Transverse colon (tissue), 4 donors: ENCODE results near the gene OCA2. TPM values are rescaled to one million over a fixed set of nuclear protein-coding genes. Genes with fewer than 3 reads are reported as not detected.

Experiments used
- DNase-seq: peaks from one replicate; pipeline ENCODE4 v3.0.0-alpha.2; 2019
- H3K27ac ChIP-seq, 4 donors: fragments of 200-600 bp; sonication (generic); 2 replicates each; pipeline ENCODE4 v1.5.1; 2016 to 2018; ENCODE audit warnings: inconsistent platforms in 4 of 4
- H3K27me3 ChIP-seq: fragments of 200-600 bp; sonication (generic); 2 replicates; pipeline ENCODE4 v1.5.1; 2017; ENCODE audit warnings: inconsistent platforms
- H3K36me3 ChIP-seq, 4 donors: fragments of 200-600 bp; sonication (generic); 2 replicates each; pipeline ENCODE4 v1.5.1; 2017 to 2019; ENCODE audit warnings: inconsistent platforms in 4 of 4
- H3K4me1 ChIP-seq, 4 donors: fragments of 200-600 bp; sonication (generic); 2 replicates each; pipeline ENCODE4 v1.5.1; 2017 to 2020; ENCODE audit warnings: inconsistent platforms in 4 of 4
- H3K4me3 ChIP-seq, 4 donors: fragments of 200-600 bp; sonication (generic); 1 replicate in 1 of 4; 2 replicates in 3 of 4; pipeline versions ENCODE4 v1.5.1 to v1.6.1; 2017 to 2019; ENCODE audit warnings: inconsistent platforms in 4 of 4
- H3K9me3 ChIP-seq, 2 donors: fragments of 200-600 bp; sonication (generic); 2 replicates each; pipeline ENCODE4 v1.5.1; 2017 to 2019; ENCODE audit warnings: inconsistent platforms in 2 of 2
- EP300 ChIP-seq: sonication (generic); formaldehyde crosslinking; IDR thresholded peaks from one replicate; pipeline ENCODE4 v1.6.1; 2017; ENCODE audit warnings: antibody characterized with exemption, low read depth
- POLR2A ChIP-seq: fragments of 450-650 bp; IDR thresholded peaks from one replicate; pipeline ENCODE4 v1.6.1; 2016; ENCODE audit warnings: antibody characterized with exemption, mild to moderate bottlenecking, moderate library complexity
- POLR2AphosphoS5 ChIP-seq, 3 donors: sonication (generic); formaldehyde crosslinking; IDR thresholded peaks; one replicate each; pipeline ENCODE4 v1.6.1; 2016; ENCODE audit warnings: antibody characterized with exemption in 3 of 3
- WGBS, 2 donors: methylation state at CpG; one replicate each; pipeline ENCODE4 v1.1.5; 2018; ENCODE audit warnings: low coverage in 1 of 2; 5-methylcytosine and 5-hydroxymethylcytosine counted together
- in situ Hi-C, 4 donors: fragments of 200-750 bp; cut with MboI; loops; one replicate each; pipeline versions ENCODE4 v1.15.0 to v1.15.1; 2017; ENCODE audit warnings: low sequenced_read_pairs in 3 of 4, low pct_ligation_motif_present in 1 of 4, low pct_unique_long_range_greater_than_20kb in 1 of 4
- intact Hi-C: fragments of 100-400 bp; cut with DNase I; formaldehyde crosslinking; loops from one replicate; pipeline ENCODE4 v1.15.1; 2023; ENCODE audit warnings: low total_unique reads
- total RNA-seq, 4 donors: library from RNA; depleted of rRNA; stranded (reverse); fragments of >200 nt; gene quantifications; one replicate each; pipeline ENCODE4 v1.1.0, GENCODE V29; 2016
- TF ChIP-seq, protein P1 (sequence below), 5 experiments: fragments of 200-600 bp in 3 of 5; fragments of 450-650 bp in 2 of 5; sonication (generic) in 3 of 5; IDR thresholded peaks; 1 replicate in 2 of 5; 2 replicates in 3 of 5; pipeline ENCODE4 v1.5.1; 2016 to 2017; ENCODE audit warnings: antibody characterized with exemption in 5 of 5, inconsistent platforms in 3 of 5, mild to moderate bottlenecking in 2 of 5, moderate library complexity in 1 of 5

Gene OCA2
- total RNA-seq, 4 donors from 2014 or later, result 1.4 to 1.9 TPM; not detected in 2

DNA sequence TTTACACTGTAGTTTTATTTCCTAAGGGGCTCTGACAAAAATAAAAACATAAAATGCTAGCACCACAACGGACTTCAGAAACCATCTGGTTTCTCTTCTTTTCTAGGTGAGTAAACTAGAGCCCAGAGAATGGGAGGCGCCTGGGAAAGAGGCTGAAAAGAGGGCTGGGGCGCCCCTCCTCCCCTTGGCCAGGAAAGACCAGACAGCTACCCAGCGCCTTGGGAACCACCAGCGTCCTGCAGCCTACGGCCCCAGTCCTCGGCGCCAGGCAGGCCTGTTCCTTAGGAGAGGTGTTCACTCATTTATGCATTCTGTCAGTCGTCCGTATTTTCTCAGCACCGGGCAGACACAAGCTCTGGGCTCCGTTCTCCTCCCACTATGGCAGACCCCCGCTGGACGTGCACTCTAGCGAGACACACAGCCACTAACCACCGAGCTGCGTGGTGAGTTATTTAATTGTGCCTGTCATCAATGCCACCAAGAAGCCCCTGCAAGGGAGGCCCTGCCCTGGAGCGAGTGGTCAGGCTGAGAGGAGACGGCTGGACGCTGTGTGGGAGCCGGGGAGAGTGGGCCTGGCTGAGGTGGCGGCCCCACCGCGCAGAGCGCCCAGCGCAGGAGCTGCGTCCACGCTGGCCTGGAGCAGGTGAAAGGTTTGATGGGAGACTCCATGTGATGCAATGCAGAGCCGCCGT is 294.4 kb downstream of the OCA2 start:
- Histone ChIP-seq H3K9me3 (peaks cover 0 to 7% of the 10 kb centered on the region in 2 donors), H3K4me3 (no peak overlapping the region), H3K36me3 (no peaks in the 10 kb centered on the region), H3K4me1 (no peaks in the 10 kb centered on the region), H3K27ac (no peak overlapping the region), H3K27me3 (no peaks in the 10 kb centered on the region)
- intact Hi-C loops (no loop called here), in situ Hi-C loops (no loop called here)
- no peak for DNase-seq
- TF ChIP-seq, protein P1, sequence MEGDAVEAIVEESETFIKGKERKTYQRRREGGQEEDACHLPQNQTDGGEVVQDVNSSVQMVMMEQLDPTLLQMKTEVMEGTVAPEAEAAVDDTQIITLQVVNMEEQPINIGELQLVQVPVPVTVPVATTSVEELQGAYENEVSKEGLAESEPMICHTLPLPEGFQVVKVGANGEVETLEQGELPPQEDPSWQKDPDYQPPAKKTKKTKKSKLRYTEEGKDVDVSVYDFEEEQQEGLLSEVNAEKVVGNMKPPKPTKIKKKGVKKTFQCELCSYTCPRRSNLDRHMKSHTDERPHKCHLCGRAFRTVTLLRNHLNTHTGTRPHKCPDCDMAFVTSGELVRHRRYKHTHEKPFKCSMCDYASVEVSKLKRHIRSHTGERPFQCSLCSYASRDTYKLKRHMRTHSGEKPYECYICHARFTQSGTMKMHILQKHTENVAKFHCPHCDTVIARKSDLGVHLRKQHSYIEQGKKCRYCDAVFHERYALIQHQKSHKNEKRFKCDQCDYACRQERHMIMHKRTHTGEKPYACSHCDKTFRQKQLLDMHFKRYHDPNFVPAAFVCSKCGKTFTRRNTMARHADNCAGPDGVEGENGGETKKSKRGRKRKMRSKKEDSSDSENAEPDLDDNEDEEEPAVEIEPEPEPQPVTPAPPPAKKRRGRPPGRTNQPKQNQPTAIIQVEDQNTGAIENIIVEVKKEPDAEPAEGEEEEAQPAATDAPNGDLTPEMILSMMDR (IDR thresholded peaks at IDR 0.05), result no peak
- TF ChIP-seq POLR2AphosphoS5 (IDR thresholded peaks at IDR 0.05) (no peak), EP300 (no peak), POLR2A (no peak)
- 92 to 93% methylated on average over 5 to 30 of the region's 30 CpGs for WGBS, 2 donors

DNA sequence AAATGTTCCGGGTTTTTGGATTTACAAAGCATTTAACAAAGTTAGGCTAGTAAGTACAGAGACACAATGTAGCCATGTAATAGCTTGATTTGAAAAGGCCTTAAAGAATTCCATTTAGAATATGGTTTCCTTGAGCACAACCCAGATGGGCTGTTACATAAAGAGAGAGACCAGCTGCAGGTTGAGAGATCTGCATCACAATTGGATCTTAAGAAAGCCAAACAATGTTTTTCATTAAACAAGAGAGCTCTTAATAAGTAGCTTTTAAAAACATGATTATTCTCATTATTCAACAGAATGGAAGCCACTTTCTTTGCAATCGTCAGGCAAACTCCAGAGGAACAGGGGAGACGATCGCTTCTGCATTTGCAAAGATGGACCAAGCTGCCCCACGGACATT is 300.3 kb downstream of the OCA2 start:
- TF ChIP-seq POLR2AphosphoS5 (IDR thresholded peaks at IDR 0.05), result no peak
- TF ChIP-seq EP300, result no peak
- no peak for TF ChIP-seq POLR2A
- TF ChIP-seq, protein P1 (IDR thresholded peaks at IDR 0.05), result no peak
- H3K27ac ChIP-seq, result no peak overlapping the region
- H3K4me3 ChIP-seq, result no peak overlapping the region
- H3K27me3 ChIP-seq, result no peaks in the 10 kb centered on the region
- 76 to 100% methylated on average over 1 to 5 of the region's 5 CpGs for WGBS, 2 donors
- peaks cover 0 to 5% of the 10 kb centered on the region in 2 donors for H3K9me3 ChIP-seq
- no peaks in the 10 kb centered on the region for H3K4me1 ChIP-seq
- in situ Hi-C loops (loop anchor here in 1 of 4 donors (25.0 kb wide), 1 partner anchor 88 kb away; no protein-coding TSS in a partner anchor), intact Hi-C loops (no loop called here)
- H3K36me3 ChIP-seq, result no peaks in the 10 kb centered on the region
- DNase-seq, result no peak

DNA sequence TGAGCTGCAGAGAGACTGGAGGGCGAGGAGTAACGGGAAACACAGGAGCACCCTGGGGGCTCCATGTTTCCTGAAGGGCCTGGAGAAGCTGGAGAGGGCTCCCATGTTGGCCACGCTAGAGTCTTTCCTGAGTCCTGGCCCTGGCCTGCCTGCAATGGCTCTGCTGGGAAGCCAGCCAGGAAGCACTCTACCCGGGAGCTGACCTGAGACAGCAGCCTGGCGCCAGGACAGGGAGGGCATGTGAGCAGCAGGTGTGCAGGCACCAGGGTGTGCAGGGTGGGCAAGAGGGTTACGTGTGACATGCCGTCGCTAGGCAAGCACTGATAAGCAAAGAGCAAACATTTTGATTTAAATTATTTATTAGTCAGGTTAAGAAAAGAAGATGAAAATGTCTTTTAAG is 301.4 kb downstream of the OCA2 start:
- in situ Hi-C loops, result loop anchor here in 1 of 4 donors (25.0 kb wide), 1 partner anchor 90 kb away; no protein-coding TSS in a partner anchor
- no peak overlapping the region for H3K27ac ChIP-seq
- 87 to 90% methylated on average over 4 to 8 of the region's 8 CpGs for WGBS, 2 donors
- no peak for DNase-seq
- H3K4me1 ChIP-seq, result no peaks in the 10 kb centered on the region
- intact Hi-C loops, result no loop called here
- TF ChIP-seq, protein P1 (IDR thresholded peaks at IDR 0.05), result no peak
- TF ChIP-seq POLR2AphosphoS5 (IDR thresholded peaks at IDR 0.05) (no peak), POLR2A (no peak)
- no peaks in the 10 kb centered on the region for H3K36me3 ChIP-seq
- peaks cover 0 to 5% of the 10 kb centered on the region in 2 donors for H3K9me3 ChIP-seq
- H3K4me3 ChIP-seq, result no peak overlapping the region
- H3K27me3 ChIP-seq, result no peaks in the 10 kb centered on the region

DNA sequence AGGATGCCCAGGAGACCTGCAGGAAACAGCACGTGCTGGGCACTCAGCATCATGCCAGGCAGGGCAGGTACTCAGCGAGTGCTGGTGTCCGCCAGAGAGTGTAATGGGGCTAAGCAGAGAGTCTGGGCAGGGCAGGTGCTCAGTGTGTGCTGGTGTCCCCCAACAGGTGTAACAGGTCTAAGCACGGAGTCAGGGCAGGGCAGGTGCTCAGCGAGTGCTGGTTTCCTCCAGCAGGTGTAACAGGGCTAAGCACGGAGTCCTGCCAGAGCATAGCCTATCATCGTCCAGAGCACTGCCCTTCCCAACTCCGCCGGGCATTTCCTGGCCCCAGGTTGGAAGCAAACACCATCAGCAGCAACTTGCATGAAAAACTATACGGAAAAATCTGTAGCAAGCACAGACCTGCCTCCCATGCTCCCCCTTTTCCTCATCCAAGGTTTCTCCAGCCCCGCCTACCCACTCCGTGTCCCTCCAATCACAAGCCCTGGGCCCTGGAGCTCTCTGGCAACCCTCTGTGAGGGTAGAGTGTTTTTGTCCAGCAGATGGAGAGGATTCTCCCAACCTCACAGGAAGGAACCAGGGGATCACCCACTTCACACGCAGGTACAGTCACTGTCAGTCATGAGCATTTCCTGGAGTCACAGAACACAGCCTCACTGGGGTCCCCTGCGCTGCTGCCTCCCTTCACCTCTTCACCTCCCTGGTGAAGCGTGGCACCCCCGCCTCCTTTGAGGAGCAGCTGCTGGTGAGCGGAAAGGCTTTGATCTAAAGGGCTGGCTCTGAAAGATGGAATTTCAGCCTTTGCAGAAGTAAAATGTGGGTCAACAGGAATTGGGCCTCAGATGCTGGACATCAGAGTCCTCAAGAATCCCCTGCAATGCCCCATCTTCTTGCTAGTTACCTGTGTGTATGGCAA is 302.5 kb downstream of the OCA2 start:
- Histone ChIP-seq H3K9me3 (peaks cover 0 to 5% of the 10 kb centered on the region in 2 donors), H3K27ac (no peak overlapping the region), H3K4me1 (no peaks in the 10 kb centered on the region), H3K36me3 (no peaks in the 10 kb centered on the region), H3K27me3 (no peaks in the 10 kb centered on the region), H3K4me3 (no peak overlapping the region)
- TF ChIP-seq, protein P1 (IDR thresholded peaks at IDR 0.05), result no peak
- no peak for TF ChIP-seq POLR2AphosphoS5 (IDR thresholded peaks at IDR 0.05)
- no peak for TF ChIP-seq EP300
- no peak for TF ChIP-seq POLR2A
- intact Hi-C loops (no loop called here), in situ Hi-C loops (loop anchor here in 1 of 4 donors (25.0 kb wide), 1 partner anchor 91 kb away; no protein-coding TSS in a partner anchor)
- WGBS, 2 donors, result 77 to 80% methylated on average over 1 to 15 of the region's 17 CpGs
- DNase-seq, result no peak
